Stimulated activated naive CD4-positive, alpha-beta T cell (primary cell): Measurements from ENCODE around the gene CEP85L.

ENCODE experiments used
- DNase-seq, 6 experiments: peaks; one replicate each; lab custom pipeline; 2025; lab: John Stamatoyannopoulos, UW

The CEP85L gene

GRCh38 chr6:118660218-118660569 is 8.8 kb upstream of the CEP85L start:
- peak; percentile 24 to 75 (median 68) for DNase-seq

DNA sequence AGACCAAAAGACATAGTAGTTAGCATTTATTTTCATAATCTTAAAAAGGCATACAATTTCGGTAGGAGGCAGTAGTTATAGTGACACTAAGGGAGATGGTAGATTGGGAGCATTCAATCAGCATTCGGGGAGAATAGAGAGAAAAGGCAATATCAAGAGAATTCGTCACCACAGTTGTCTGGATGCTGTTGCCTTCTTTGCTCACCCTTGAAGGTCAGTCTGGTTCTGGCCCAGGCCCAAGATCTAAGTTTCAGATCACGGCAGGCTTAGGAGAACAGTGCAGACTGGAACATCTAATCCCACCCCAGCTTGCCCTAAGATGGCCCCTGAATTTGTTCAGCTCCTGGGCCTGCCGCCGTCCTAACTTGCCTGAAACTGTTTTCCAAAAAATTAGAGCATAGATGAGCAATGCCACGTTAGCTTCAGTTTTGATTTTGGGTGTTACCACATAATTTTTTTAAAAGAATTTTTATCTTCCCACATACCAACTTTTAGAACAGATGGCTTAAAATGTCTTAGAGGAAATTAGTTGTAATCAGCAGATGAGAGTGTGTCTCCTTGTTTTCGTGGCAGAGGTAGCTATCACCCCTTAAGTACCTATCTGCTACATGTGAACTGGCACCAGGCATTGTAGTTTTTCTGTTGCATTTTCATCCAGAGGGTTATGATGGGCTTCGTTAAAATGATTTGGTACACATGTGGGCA is 8.3 kb upstream of the CEP85L start:
- DNase-seq, result no peak

- DNase-seq, result peak in 4 of 6 experiments; percentile 34 to 67 (median 56)
These were observed 5.6 kb upstream of the CEP85L start for GRCh38 chr6:118656847-118657451.

DNA sequence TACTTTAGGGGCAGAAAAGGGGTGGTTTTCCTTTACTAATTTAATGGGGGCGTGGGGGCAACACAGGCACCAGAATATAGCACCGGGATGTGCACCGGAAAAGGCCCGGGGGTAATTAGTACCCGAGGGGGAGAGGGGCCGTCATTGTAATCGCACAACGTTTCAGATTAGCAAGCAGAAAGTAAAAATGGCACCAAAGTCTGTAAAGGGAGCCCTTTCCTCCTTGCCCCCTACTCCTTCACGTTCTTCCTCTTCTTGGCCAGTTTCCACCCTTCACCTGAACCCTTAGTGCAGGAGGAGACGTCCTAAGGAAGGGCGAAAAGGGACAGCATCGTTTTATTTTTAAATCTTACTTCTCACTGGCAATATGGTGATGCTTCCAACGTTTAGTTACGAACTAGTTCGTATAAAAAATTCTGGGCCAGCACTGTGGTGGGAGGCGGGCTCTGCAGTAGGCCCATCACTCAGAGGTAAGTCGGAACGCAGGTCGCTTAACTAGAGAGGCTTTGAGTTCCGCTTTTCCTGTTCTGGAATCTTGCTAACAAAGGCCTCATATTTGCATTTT is 742 bp upstream of the CEP85L start:
- no peak for DNase-seq

DNA sequence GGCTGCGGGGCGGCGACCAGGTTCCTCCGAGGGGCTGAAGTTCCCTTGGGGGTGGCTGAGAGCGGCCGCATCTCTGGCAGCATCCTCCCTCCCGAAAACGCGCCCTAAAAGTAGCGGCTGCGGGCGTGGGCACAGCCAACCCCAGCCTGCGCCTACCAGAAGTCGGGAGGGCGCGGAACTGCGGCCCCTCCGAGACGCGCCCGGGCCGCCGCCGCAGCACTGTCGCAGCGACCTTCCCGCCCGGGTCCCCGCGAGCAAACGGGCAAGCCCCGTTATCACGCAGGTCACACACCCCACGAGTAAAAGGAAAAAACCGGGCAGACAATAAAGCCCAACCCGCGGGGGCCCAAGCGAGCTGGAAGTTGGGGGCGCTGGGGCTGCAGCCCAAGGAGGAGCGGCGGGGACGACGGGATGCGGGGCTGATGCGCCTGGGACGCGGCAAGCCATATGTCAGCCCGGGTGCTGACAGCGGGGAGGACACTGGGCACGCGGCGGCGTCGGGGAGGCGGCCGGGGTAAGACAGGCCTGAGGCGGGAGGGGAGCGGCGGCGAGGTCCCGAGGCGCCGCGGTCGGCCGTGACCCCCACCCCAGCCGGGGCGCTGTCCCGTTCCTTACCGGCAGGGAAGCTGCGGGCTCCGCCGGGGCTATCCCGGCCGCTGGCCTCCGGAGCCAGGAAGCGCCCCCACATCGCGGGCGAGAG is 659 bp downstream of the CEP85L start:
- DNase-seq, result peak; percentile 30 to 64 (median 53)

- DNase-seq, result no peak
These were observed 1.3 kb downstream of the CEP85L start for GRCh38 chr6:118649918-118650581.

GRCh38 chr6:118648866-118649554 is 2.4 kb downstream of the CEP85L start:
- DNase-seq, result no peak

- DNase-seq, result no peak
These were observed 4.4 kb downstream of the CEP85L start for GRCh38 chr6:118646977-118647376.

DNA sequence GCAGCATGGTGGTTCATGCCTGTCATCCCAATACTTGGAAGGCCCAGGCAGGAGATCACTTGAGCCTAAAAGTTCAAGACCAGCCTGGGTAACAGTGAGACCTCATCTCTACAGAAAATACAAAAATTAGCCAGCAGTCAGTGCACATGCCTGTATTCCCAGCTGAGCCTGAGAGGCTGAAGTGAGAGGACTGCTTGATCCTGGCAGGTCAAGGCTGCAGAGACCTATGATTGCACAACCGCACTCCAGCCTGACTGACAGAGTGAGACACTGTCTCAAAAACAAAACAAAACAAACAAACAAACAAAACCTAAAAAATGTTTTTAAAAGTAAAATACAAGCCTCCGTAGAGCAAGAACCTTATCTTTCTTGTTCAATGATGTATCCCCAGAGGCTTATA is 6.0 kb downstream of the CEP85L start:
- no peak for DNase-seq

- no peak for DNase-seq
These were observed 7.4 kb downstream of the CEP85L start for GRCh38 chr6:118644007-118644406.

DNA sequence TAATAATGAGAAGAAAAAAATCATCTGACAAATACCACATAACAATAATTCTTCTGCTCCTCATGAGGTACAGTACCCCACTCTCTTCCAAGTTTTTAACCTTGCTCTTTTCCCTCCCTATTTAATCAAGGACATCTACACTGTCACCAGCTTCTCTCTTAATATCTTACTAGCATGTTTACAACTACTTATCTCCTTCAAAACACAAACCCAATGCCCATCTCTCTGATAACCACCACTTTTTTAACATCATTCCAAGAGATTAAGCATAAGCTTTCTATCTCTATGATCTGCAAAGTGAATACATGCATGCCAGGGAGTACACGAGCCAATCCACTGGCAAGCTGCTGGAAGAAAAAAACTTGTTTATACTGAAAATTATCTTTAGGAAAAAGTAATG is 10.3 kb downstream of the CEP85L start:
- DNase-seq, result no peak

GRCh38 chr6:118639054-118639964 is 12.1 kb downstream of the CEP85L start:
- DNase-seq, result no peak

DNA sequence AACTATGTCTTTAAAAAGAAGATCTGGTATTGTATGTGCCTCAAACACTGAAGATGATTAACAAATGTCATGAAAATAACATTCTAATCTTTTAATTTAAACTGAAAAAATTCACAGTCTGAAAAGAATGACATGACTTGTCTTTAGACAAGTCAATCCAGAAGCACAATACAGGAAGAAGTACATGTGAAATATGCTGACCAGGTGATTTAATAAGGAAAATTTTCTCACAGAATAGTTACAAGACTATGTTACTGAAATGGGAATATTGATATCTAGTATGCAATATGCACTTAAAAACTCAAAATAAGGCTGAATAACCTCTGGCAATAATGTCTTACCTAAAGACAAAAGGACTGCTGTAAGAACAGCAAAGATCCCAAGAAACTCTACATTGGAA is 13.1 kb downstream of the CEP85L start:
- DNase-seq, result no peak

DNA sequence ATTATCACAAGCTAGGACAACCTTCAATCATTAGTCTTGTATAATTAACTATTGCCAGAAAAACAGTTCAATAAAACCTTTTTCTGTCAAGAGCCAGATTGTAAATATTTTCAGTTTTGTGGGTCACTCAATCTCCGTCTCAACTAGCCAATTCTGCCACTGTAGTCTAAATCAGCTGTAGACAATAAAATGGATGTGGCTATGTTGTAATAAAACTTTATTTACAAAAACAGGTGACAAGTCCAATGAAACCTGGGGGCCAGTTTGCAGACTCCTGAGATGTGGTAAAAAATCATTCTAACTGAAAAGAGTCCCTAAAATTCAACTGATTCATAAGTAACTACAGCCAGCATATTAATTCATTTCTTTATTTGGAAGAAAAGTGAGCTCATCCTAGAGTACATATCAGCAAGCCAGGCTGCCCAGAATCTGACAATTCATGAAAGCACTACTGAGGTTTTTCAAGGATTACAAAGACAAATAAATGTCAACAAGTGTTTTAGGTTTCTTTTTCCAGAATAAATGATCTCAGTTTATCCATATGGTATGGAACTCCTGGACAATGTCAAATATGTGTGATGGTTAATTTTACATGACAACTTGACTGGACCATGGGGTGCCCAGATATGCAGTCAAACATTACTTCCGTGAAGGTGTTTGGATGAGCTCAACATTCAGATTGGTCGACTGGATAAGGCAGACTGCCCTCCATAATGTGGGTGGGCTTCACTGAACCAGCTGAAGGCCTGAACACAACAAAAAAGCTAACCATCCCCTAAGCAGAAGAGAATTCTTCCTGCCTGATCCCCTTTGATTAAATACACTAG is 15.3 kb downstream of the CEP85L start:
- no peak for DNase-seq

- no peak for DNase-seq
These were observed 19.0 kb downstream of the CEP85L start for GRCh38 chr6:118632359-118632758.

DNA sequence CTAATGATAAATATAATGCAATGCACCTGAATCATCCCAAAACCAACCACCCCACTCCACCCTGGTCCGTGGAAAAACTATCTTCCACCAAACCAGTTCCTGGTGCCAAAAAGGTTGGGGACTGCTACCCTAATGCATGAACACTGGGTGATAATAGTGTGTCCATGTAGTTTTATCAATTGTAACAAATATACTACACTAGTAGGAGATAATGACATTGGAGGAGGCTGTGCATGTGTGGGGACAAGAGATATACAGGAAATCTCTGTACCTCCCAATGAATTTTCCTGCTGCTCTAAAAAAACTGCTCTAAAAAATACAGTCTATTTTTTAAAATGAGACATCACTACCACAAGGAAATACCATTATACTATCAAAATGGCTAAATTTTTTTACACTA is 20.5 kb downstream of the CEP85L start:
- no peak for DNase-seq

- no peak for DNase-seq
These were observed 21.3 kb downstream of the CEP85L start for GRCh38 chr6:118630067-118630466.

DNA sequence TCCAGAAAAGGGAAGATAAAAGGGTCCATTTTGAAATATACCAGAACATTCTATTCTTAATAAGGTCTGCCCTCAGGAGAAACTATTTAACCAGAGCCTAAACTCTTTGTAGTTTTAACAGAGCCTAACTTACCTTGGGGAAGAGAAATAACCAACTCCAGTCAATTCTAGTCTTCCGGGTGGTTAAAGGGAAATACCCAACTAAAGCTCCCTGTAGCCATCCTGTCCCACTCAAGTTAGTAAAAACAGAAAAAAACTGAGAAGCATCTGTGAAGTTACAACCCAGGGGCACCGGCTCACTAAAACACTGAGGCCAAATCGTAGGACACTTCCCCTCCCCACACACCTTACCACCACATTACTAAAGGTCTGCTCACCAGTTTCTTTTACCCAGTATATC is 23.7 kb downstream of the CEP85L start:
- DNase-seq, result no peak

GRCh38 chr6:118625833-118626232 is 25.6 kb downstream of the CEP85L start:
- DNase-seq, result no peak
